DMS53 treated with DMSO at 0.1 percent for 48 hours (cell line): ENCODE data around the gene ALX3.

Experiments
- DNase-seq: peaks from one replicate; lab custom pipeline; 2025; ENCODE audit not compliant: unreplicated experiment; lab: John Stamatoyannopoulos, UW

ALX3 gene

GRCh38 chr1:110067479-110067892, 3.0 kb downstream of the ALX3 start:
- DNase-seq, result no peak

- no peak for DNase-seq
Measured at GRCh38 chr1:110065841-110066240, 4.6 kb downstream of the ALX3 start.

- DNase-seq, result no peak
Measured at GRCh38 chr1:110064576-110065337, 5.7 kb downstream of the ALX3 start.

GRCh38 chr1:110063781-110064180, 6.7 kb downstream of the ALX3 start:
- no peak for DNase-seq

- no peak for DNase-seq
Measured at GRCh38 chr1:110062612-110063011, 7.9 kb downstream of the ALX3 start.

GRCh38 chr1:110061341-110061740, 9.1 kb downstream of the ALX3 start:
- no peak for DNase-seq

GRCh38 chr1:110060662-110061060, 9.8 kb downstream of the ALX3 start:
- DNase-seq, result no peak

GRCh38 chr1:110060034-110060661, 10.3 kb downstream of the ALX3 start:
- DNase-seq, result no peak

- DNase-seq, result no peak
Measured at GRCh38 chr1:110059133-110059863, 11.2 kb downstream of the ALX3 start.

GRCh38 chr1:110058591-110058990, 11.9 kb downstream of the ALX3 start:
- no peak for DNase-seq

GRCh38 chr1:110057963-110058518, 12.4 kb downstream of the ALX3 start:
- no peak for DNase-seq

- DNase-seq, result no peak
Measured at GRCh38 chr1:110056776-110057175, 13.7 kb downstream of the ALX3 start.

- DNase-seq, result no peak
Measured at GRCh38 chr1:110056285-110056683, 14.2 kb downstream of the ALX3 start.

GRCh38 chr1:110055493-110056284, 14.8 kb downstream of the ALX3 start:
- no peak for DNase-seq

GRCh38 chr1:110053552-110054428, 16.7 kb downstream of the ALX3 start:
- peak; percentile 28 for DNase-seq

GRCh38 chr1:110051262-110051648, 19.2 kb downstream of the ALX3 start:
- no peak for DNase-seq

- no peak for DNase-seq
Measured at GRCh38 chr1:110050602-110051261, 19.7 kb downstream of the ALX3 start.

GRCh38 chr1:110049801-110050601, 20.5 kb downstream of the ALX3 start:
- no peak for DNase-seq
